NB4 (cell line): ENCODE measurements around the gene LASP1NB.
A peak's percentile ranks its signal among the peaks of the same experiment; 100 is the strongest.
"Not testable (repeated sequence)": the region's sequence is repeated elsewhere in the genome, so short reads cannot be mapped to it uniquely, and the experiment has no call there.

Experiments
- MYC ChIP-seq: IDR thresholded peaks from 2 replicates; pipeline ENCODE4 v1.6.1; 2011; ENCODE audit warnings: low read depth, low read length
- POLR2A ChIP-seq: IDR thresholded peaks from 2 replicates; pipeline ENCODE4 v1.6.1; 2011; ENCODE audit warnings: mild to moderate bottlenecking; ENCODE audit not compliant: insufficient read length; ENCODE audit errors: extremely low read depth
- TF ChIP-seq, protein P1 (sequence below): IDR thresholded peaks from one replicate; pipeline ENCODE4 v1.5.1; 2012; ENCODE audit warnings: low read depth, low read length

GRCh38 chr17:38976187-38976551 is 50.8 kb downstream of the LASP1NB start:
- TF ChIP-seq, protein P1, sequence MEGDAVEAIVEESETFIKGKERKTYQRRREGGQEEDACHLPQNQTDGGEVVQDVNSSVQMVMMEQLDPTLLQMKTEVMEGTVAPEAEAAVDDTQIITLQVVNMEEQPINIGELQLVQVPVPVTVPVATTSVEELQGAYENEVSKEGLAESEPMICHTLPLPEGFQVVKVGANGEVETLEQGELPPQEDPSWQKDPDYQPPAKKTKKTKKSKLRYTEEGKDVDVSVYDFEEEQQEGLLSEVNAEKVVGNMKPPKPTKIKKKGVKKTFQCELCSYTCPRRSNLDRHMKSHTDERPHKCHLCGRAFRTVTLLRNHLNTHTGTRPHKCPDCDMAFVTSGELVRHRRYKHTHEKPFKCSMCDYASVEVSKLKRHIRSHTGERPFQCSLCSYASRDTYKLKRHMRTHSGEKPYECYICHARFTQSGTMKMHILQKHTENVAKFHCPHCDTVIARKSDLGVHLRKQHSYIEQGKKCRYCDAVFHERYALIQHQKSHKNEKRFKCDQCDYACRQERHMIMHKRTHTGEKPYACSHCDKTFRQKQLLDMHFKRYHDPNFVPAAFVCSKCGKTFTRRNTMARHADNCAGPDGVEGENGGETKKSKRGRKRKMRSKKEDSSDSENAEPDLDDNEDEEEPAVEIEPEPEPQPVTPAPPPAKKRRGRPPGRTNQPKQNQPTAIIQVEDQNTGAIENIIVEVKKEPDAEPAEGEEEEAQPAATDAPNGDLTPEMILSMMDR = not testable (repeated sequence)
- TF ChIP-seq POLR2A = not testable (repeated sequence)
- peak; percentile 59 for TF ChIP-seq MYC
